IMR-90 (cell line): ENCODE data around the gene NLGN1. TPM values are rescaled to one million over a fixed set of nuclear protein-coding genes. Genes with fewer than 3 reads are reported as not detected.

Experiments used
- ATAC-seq: fragments of 200-7000 bp; cut with Tn5 transposase; 2 replicates; pipeline ENCODE4 v1.9.1; 2020; ENCODE audit warnings: low read depth, mild to moderate bottlenecking, moderate library complexity
- BruUV-seq: library from RNA; stranded (reverse); fragments of 400-500 nt; replicated peaks from 2 replicates; lab custom pipeline; 2021; lab: Mats Ljungman, UMichigan
- CTCF ChIA-PET: fragments of 300-600 bp; formaldehyde crosslinking; extraction: SDS; loops from one replicate; lab custom pipeline; 2021; ENCODE audit warnings: antibody characterized with exemption; lab: Yijun Ruan, JAX
- POLR2A ChIA-PET: fragments of 300-600 bp; sonication (Branson Sonifier 250); formaldehyde crosslinking; loops from one replicate; lab custom pipeline; 2022; ENCODE audit warnings: antibody characterized with exemption; ENCODE audit not compliant: unreplicated experiment; lab: Charles Lee
- DNase-seq: peaks from one replicate; pipeline ENCODE4 v3.0.0; 2013
- H2AFZ ChIP-seq: replicated peaks from 2 replicates; pipeline ENCODE3; 2013; ENCODE audit warnings: low read length, mild to moderate bottlenecking; ENCODE audit not compliant: poor library complexity
- H2AK5ac ChIP-seq: 2 replicates; pipeline ENCODE4 v1.6.1; 2013; ENCODE audit warnings: low read depth, low read length, inconsistent platforms
- H2AK9ac ChIP-seq: replicated peaks from 2 replicates; pipeline ENCODE3; 2013; ENCODE audit warnings: mild to moderate bottlenecking, low read depth, low read length, moderate library complexity; ENCODE audit not compliant: poor library complexity
- H2BK120ac ChIP-seq: 2 replicates; pipeline ENCODE4 v1.6.1; 2013; ENCODE audit warnings: low read depth, low read length, inconsistent platforms
- H2BK15ac ChIP-seq: 3 replicates; pipeline ENCODE4 v1.6.1; 2013; ENCODE audit warnings: low read depth, low read length, inconsistent platforms
- H2BK20ac ChIP-seq: 2 replicates; pipeline ENCODE4 v1.6.1; 2013; ENCODE audit warnings: low read depth, mild to moderate bottlenecking, inconsistent platforms, low read length, moderate library complexity
- H2BK5ac ChIP-seq: 2 replicates; pipeline ENCODE4 v1.6.1; 2013; ENCODE audit warnings: mild to moderate bottlenecking, low read depth, low read length, inconsistent platforms; ENCODE audit not compliant: poor library complexity, severe bottlenecking
- H3K14ac ChIP-seq: replicated peaks from 2 replicates; pipeline ENCODE4 v1.6.1; 2013; ENCODE audit warnings: low read depth, low read length, inconsistent platforms
- H3K18ac ChIP-seq: 2 replicates; pipeline ENCODE4 v1.6.1; 2013; ENCODE audit warnings: low read depth, low read length, control low read depth
- H3K23ac ChIP-seq: 2 replicates; pipeline ENCODE4 v1.6.1; 2013; ENCODE audit warnings: low read depth, low read length, inconsistent platforms
- H3K27ac ChIP-seq: 2 replicates; pipeline ENCODE4 v1.5.1; 2013; ENCODE audit warnings: mild to moderate bottlenecking, control low read depth, low read length; ENCODE audit not compliant: insufficient read depth
- H3K27me3 ChIP-seq: 2 replicates; pipeline ENCODE4 v1.6.1; 2013; ENCODE audit warnings: low read length; ENCODE audit not compliant: control insufficient read depth, insufficient read depth
- H3K36me3 ChIP-seq: 2 replicates; pipeline ENCODE4 v1.6.1; 2013; ENCODE audit warnings: low read length, mixed read lengths; ENCODE audit not compliant: control insufficient read depth, insufficient read depth
- H3K4ac ChIP-seq: 2 replicates; pipeline ENCODE4 v1.6.1; 2013; ENCODE audit warnings: low read depth, low read length, inconsistent platforms
- H3K4me1 ChIP-seq: 2 replicates; pipeline ENCODE4 v1.6.1; 2013; ENCODE audit warnings: low read length, mixed read lengths; ENCODE audit not compliant: control insufficient read depth, insufficient read depth
- H3K4me2 ChIP-seq: 2 replicates; pipeline ENCODE4 v1.6.1; 2013; ENCODE audit warnings: low read depth, mild to moderate bottlenecking, control low read depth, low read length, moderate library complexity
- H3K4me3 ChIP-seq: 2 replicates; pipeline ENCODE4 v1.5.1; 2013; ENCODE audit warnings: low read depth, mild to moderate bottlenecking, control low read depth, low read length, moderate library complexity; ENCODE audit not compliant: insufficient read depth
- H3K56ac ChIP-seq: 2 replicates; pipeline ENCODE4 v1.6.1; 2013; ENCODE audit warnings: low read length, inconsistent platforms; ENCODE audit not compliant: insufficient read depth; ENCODE audit errors: extremely low read depth
- H3K79me1 ChIP-seq, 2 experiments: 2 replicates each; pipeline ENCODE4 v1.6.1; 2013; ENCODE audit warnings: low read length in 2 of 2, inconsistent platforms in 1 of 2, low read depth in 1 of 2
- H3K9ac ChIP-seq: 2 replicates; pipeline ENCODE4 v1.6.1; 2013; ENCODE audit warnings: low read depth, low read length, control low read depth
- H3K9me1 ChIP-seq: 2 replicates; pipeline ENCODE4 v1.6.1; 2013; ENCODE audit warnings: low read length, inconsistent platforms; ENCODE audit not compliant: insufficient read depth
- H3K9me3 ChIP-seq: 2 replicates; pipeline ENCODE4 v1.6.1; 2013; ENCODE audit warnings: low read length; ENCODE audit not compliant: control insufficient read depth, insufficient read depth
- H4K20me1 ChIP-seq: 2 replicates; pipeline ENCODE4 v1.6.1; 2013; ENCODE audit warnings: low read length, inconsistent platforms; ENCODE audit not compliant: insufficient read depth
- H4K5ac ChIP-seq: 2 replicates; pipeline ENCODE4 v1.6.1; 2013; ENCODE audit warnings: mild to moderate bottlenecking, low read depth, low read length, control low read depth
- H4K8ac ChIP-seq, 2 experiments: 2 replicates each; pipeline ENCODE4 v1.6.1; 2013; ENCODE audit warnings: low read depth in 2 of 2, low read length in 2 of 2, control low read depth in 1 of 2, inconsistent platforms in 1 of 2
- H4K91ac ChIP-seq: 2 replicates; pipeline ENCODE4 v1.6.1; 2013; ENCODE audit warnings: low read depth, low read length, inconsistent platforms; ENCODE audit not compliant: insufficient read depth
- CEBPB ChIP-seq: IDR thresholded peaks from 2 replicates; pipeline ENCODE4 v1.6.1; 2012; ENCODE audit warnings: low read depth, low read length, improper control_type of control experiment
- CHD1 ChIP-seq: IDR thresholded peaks from 2 replicates; pipeline ENCODE4 v1.6.1; 2012; ENCODE audit warnings: low read depth, low read length, improper control_type of control experiment
- ELK1 ChIP-seq: fragments of 150-350 bp; IDR thresholded peaks from 2 replicates; pipeline ENCODE4 v1.6.1; 2016; ENCODE audit warnings: low read depth, mild to moderate bottlenecking, low read length, moderate library complexity, borderline replicate concordance
- FOS ChIP-seq: fragments of 150-350 bp; IDR thresholded peaks from 2 replicates; pipeline ENCODE4 v1.6.1; 2016; ENCODE audit warnings: low read depth, low read length
- MAFK ChIP-seq: IDR thresholded peaks from 2 replicates; pipeline ENCODE4 v1.6.1; 2012; ENCODE audit warnings: low read depth, low read length, improper control_type of control experiment
- MAZ ChIP-seq: IDR thresholded peaks from 2 replicates; pipeline ENCODE4 v1.6.1; 2012; ENCODE audit warnings: low read depth, mild to moderate bottlenecking, low read length, improper control_type of control experiment, moderate library complexity, borderline replicate concordance
- NFE2L2 ChIP-seq: fragments of 150-350 bp; IDR thresholded peaks from 2 replicates; pipeline ENCODE4 v1.6.1; 2016; ENCODE audit warnings: low read depth, mild to moderate bottlenecking, low read length
- POLR2A ChIP-seq: IDR thresholded peaks from 2 replicates; pipeline ENCODE4 v1.6.1; 2012; ENCODE audit warnings: mild to moderate bottlenecking, low read depth, low read length
- RAD21 ChIP-seq: IDR thresholded peaks from 2 replicates; pipeline ENCODE4 v1.6.1; 2012; ENCODE audit warnings: low read length, improper control_type of control experiment
- USF2 ChIP-seq: fragments of 150-350 bp; IDR thresholded peaks from 2 replicates; pipeline ENCODE4 v1.6.1; 2017; ENCODE audit warnings: mild to moderate bottlenecking, antibody characterized with exemption, low read length, low read depth
- WGBS, 2 experiments: methylation state at CpG; one replicate each; pipeline versions ENCODE4 v1.1.5 to v1.1.7; 2013; ENCODE audit warnings: missing lambda C conversion rate in 2 of 2; ENCODE audit not compliant: insufficient read length in 1 of 2; ENCODE audit errors: extremely low coverage in 2 of 2; 5-methylcytosine and 5-hydroxymethylcytosine counted together
- dilution Hi-C: fragments of 300-500 bp; cut with HindIII; formaldehyde crosslinking; loops from one replicate; pipeline ENCODE4 v1.14.3; 2018; ENCODE audit warnings: low sequenced_read_pairs; ENCODE audit not compliant: unreplicated experiment
- in situ Hi-C: fragments of 300-500 bp; cut with MboI; formaldehyde crosslinking; loops from 3 replicates; pipeline ENCODE4 v1.14.3; 2019; ENCODE audit warnings: low sequenced_read_pairs, inconsistent platforms, mixed read lengths
- intact Hi-C: fragments of 100-400 bp; cut with micrococcal nuclease; formaldehyde crosslinking; loops from 2 replicates; pipeline ENCODE4 v1.10.0; 2022
- polyA plus RNA-seq, 3 experiments: library from polyadenylated mRNA; depleted of rRNA; stranded (reverse); fragments of >200 nt; gene quantifications; 2 replicates each; pipeline ENCODE4 v1.2.3, GENCODE V29; 2012; ENCODE audit warnings: low replicate concordance in 1 of 3
- total RNA-seq: library from RNA; depleted of rRNA; stranded (reverse); fragments of >200 nt; gene quantifications from 2 replicates; pipeline ENCODE4 v1.2.3, GENCODE V29; 2012

The NLGN1 gene
- total and polyA plus RNA-seq, 2 of the 4 experiments (the other 2 are of a cell fraction) = 1.8 to 12.5 TPM

- no peak overlapping the region for H4K91ac ChIP-seq
- in situ Hi-C loops = no loop called here
Observed at GRCh38 chr3:173893066-173893465, 495.5 kb downstream of the NLGN1 start.

More at GRCh38 chr3:173893066-173893465, 495.5 kb downstream of the NLGN1 start:
- H3K27ac ChIP-seq = no peak overlapping the region
- H2BK120ac ChIP-seq = no peak overlapping the region
- H2BK20ac ChIP-seq = no peak overlapping the region
- H3K79me1 ChIP-seq = no peaks in the 10 kb centered on the region
- intact Hi-C loops (no loop called here), dilution Hi-C loops (no loop called here)
- no peak overlapping the region for H3K4ac ChIP-seq
- H3K4me1 ChIP-seq = no peaks in the 10 kb centered on the region
- H3K14ac ChIP-seq = no peak overlapping the region
- H3K56ac ChIP-seq = no peak overlapping the region
- no CpG with 5 or more reads among the region's 4 CpGs for WGBS, 2 experiments
- DNase-seq (peak; percentile 57), ATAC-seq (no peak)
- no peaks in the 10 kb centered on the region for H3K27me3 ChIP-seq
- no peak overlapping the region for H3K4me3 ChIP-seq
- no peaks in the 10 kb centered on the region; the same call in 1 of the 2 replicates for H3K9me1 ChIP-seq
- H4K8ac ChIP-seq = no peak overlapping the region
- H2AK5ac ChIP-seq = no peak overlapping the region
- no peak overlapping the region for H2AK9ac ChIP-seq
- no peak overlapping the region for H3K23ac ChIP-seq
- POLR2A ChIA-PET = no interaction called here
- no peak overlapping the region for H3K4me2 ChIP-seq
- H3K9me3 ChIP-seq = no peaks in the 10 kb centered on the region
- H3K9ac ChIP-seq = no peak overlapping the region
- no peak overlapping the region for H3K18ac ChIP-seq
- no peaks in the 10 kb centered on the region for H4K20me1 ChIP-seq
- TF ChIP-seq USF2 (no peak), RAD21 (no peak), NFE2L2 (no peak), POLR2A (no peak), CHD1 (no peak), MAFK (no peak), ELK1 (no peak), FOS (no peak), CEBPB (no peak), MAZ (no peak)
- H2BK15ac ChIP-seq = no peak overlapping the region
- no peak overlapping the region for H4K5ac ChIP-seq
- no peak overlapping the region for H2AFZ ChIP-seq
- no peaks in the 10 kb centered on the region for H3K36me3 ChIP-seq
- H2BK5ac ChIP-seq = no peak overlapping the region
- CTCF ChIA-PET = no interaction called here
- no TSS peak for BruUV-seq
